AML-193 (cell line): ENCODE data around the gene SMG9.

Experiments used
- DNase-seq, 2 experiments: peaks; one replicate each; lab custom pipeline; 2025; lab: John Stamatoyannopoulos, UW

Gene SMG9

DNA sequence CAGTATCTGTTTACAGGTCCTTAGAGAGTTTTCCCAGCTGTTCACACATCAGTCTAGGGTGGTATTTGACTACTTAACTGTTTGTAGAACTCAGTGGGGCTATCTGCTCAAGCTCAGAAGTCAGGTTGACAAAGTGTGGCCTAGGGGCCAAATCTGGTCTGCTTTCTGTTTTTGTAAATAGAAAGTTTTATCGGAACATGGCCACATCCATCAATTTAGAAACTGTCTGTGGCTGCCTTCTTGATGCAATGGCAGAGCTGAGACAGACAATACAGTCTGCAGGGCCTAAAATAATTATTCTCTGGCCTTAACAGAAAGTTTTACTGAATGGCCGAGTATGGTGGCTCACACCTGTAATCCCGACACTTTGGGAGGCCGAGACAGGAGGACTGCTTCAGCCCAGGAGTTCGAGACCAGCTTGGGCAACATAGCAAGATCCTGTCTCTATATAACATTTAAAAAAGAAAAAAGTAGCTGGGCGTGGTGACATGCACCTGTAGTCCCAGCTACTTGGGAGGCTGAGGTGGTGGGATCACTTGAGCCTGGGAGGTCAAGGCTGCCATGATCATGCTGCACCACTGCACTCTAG lies 2.4 kb downstream of the SMG9 start:
- no peak for DNase-seq

DNA sequence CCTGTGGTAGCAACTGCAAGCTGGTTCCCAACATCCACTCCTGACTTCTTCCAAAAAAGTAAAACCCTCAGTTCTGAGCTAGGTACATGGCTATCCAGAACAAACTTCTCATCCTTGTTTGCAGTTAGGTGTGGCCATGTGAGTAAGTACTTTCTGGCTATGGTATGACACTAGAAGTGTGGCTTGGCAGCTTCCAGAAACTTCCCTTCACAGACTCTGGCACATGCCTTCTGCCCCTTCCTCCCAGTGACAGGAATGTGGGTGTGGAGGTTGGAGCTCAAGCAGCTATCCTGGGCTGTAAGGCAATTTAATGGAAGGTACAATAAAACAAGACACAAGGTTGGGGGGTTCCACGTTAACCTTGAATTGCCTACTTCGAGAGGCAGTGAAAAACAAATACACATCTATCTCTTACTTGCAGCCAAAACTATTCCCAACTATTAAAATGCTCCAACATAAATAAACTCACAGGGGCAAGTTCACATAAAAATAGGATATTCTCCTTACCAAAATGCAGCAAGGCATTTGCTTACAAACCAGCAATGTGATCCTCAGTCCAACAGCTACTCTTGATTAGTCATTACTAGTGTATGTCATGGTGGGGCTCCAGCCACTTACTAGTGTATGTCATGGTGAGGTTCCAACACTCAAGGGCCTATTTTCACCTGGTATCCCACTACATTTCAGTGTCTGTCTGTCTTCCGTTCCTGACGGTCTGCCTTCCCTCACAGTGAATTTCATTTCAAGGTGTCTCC lies 3.1 kb downstream of the SMG9 start:
- no peak for DNase-seq

DNA sequence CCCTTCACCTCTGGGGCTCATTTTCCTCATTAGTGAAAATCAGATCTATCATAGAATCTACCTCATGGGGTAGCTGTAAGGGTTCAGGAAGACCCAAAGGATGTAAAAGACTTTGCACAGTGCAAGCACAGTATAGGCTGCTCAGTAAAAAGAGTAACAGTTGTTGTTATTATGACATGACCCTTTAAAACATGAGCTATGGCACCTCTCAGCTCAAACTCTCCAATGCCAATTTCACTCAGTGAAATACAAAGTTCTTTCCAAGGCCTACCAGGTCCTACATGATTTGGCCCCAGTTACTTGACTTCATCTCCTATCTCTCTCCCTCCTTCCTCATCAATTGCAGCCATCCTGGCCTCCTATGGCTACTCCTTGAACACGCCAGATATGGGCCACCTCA lies 4.9 kb downstream of the SMG9 start:
- no peak for DNase-seq

DNA sequence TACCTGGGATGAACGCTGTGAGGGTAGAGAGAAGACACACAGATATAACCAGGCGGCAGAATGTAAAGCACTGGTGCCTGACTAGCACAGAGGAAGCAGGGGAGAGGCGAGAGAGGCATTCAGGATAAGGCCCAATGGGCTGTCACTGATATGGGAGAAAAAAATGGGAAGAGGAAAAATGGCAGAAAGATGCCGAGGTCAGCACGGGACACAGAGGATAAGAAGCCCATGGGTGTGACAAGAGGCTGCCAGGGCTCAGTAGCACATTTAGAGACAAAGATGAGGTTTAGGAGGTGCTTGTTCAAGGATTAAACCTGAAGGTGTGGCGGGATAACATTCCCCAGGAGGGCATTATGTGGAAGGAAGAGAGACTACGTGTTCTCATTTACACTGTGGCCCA lies 5.6 kb downstream of the SMG9 start:
- no peak for DNase-seq

DNA sequence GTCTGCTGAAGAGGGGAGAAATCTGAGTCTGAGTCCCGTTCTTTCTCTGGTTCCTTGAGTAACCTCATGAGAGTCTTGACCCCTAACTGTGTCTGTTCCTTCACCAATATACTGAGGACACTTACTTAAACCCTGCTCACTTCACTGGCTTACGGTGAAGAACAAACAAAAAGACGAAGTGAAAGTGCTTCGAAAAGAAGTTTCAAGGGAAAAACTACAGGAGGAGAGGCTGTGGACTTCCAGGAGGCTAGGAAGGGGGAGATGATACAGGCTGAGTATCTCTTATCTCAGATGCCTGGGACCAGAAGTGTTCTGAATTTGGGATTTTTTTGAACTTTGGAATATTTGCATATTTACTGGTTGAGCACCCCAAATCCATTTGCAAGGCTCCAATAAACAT lies 6.1 kb downstream of the SMG9 start:
- no peak for DNase-seq

DNA sequence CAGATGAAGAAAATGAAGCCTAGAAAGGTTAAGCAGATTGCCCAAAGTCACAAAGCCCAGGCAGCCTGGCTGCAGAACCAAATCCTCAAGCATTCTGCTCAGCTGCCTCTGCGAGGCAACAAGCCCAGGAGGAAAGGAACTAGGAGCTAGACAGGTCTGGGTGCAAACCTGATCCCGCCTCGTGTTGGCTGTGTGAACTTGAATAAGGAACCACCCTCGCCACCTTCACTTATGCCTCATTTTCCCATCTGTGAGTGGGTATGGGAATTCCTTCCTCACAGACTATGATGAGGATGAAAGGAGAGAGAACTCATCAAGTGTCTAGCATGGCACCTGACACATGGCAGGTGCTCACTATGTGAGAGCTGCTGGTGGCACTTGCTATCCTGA lies 6.6 kb downstream of the SMG9 start:
- DNase-seq, result no peak

DNA sequence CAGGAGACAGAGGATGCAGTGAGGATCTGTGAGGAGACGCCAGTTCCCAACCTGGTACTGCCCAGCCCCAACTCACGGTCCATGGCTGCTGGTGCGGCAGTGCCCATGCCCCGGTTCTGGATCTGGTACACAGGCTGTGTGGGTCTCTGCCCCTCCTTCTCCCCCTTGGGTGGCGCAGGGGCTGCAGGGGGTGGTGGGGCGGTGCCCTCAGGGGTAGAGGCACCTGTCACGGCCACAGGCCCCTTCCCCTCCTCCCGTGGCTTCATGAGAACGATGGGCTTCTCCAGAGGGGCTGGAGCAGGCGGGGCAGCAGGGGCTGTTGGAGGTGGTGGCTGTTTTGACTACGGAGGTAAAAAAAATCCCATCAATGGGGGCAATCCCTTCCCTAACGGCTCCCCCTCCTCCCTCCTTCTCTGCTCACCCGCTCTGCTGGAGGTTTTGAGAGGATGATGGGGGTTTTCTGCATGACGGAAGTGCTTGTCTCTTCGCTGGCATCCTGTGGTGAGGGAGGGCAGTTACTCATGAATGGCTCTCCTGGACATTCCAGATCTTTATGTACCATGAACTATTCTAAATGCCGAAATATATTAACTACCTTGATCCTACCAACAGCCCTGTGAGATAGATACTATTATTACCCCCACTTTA lies 7.1 kb downstream of the SMG9 start:
- DNase-seq, result no peak

DNA sequence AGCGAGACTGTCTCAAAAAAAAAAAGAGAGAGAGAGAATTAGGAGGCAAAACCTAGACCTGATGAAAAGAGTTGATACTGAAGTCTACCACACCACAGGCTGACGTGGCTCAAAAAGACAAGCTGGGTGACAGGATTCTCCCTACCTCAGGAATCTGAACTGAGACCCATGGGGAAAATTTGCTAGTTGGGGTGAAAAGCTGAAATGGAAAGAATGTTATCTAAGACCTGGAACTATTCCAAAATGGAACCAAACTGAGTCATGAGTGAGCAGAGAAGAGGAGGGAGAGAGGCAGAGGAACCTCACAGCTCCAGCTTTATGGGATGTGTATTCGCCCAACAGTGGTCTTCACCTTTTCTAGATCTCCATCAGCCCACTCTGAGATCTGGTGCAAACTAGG lies 11.7 kb downstream of the SMG9 start:
- no peak for DNase-seq

DNA sequence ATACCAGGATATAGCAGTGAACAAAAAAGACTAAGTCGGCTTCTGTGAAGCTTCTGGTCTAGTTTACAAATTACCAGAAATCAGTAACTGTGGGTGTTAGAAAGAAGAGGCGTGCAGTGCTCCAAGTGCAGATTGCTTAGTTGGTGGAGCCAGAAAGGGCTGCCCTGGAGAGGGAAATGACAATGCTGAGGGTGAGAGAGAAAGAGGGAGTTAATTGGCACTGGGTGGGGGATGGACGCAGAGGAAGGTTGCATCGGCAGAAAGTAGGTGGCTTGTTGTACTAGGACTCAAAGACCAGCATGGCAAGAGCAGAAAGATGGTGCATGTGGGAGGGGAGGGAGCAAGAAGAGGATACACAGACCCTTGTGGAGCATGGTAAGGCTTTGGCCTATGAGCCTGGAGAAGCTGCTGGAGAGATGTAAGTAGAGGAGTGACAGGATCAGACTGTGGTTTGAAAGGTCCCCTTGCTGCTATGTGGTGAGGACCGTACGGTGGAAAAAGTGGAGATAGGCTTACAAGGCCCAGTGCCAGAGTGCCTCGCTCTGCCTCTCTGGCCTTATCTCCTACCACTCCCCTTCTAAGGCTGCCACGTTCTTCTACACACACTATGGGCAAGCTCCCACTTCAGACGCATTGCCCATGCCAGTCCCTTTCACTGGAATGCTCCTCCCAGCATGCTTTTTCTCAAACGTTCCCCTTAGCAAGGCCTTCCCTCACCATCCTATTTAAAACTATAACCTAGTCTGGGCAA lies 13.5 kb downstream of the SMG9 start:
- DNase-seq, result no peak

DNA sequence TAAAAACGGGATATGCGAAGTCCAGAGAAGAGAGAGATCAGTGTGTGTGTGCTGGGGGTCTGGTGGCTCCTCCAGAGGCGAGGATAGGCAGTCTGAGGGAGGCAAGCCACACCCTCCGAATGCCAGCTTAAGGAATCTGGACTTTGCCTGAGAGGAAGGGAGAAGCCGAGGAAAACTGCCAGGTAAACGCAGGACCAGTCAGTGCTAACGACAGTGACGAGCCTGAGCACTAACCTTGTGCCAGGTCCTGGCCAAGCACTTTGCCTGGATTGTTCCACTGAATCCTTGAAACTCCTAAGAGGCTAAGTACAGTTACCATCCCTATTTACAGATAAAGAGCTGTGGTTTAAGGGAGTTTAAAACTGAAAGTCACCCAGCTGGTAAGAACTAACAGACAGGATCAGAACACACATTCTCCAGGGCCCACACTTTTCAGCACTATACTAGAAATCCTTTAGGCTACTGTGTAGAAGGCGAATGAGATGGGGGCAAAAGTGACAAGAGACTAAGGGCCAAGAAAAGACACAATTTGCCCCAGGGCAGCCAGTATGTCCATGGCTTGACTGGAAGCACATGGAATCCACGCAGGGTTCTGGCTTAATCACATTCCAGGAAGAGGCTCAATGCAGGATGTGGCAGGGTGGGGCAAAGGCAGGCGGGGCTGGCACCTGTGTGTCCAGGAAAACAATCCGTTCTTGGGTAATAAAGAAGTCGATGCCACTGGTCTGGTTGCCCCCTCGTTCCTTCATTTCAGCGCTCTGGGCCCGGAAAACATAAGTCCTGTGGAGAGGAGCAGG lies 15.1 kb downstream of the SMG9 start:
- DNase-seq, result no peak

DNA sequence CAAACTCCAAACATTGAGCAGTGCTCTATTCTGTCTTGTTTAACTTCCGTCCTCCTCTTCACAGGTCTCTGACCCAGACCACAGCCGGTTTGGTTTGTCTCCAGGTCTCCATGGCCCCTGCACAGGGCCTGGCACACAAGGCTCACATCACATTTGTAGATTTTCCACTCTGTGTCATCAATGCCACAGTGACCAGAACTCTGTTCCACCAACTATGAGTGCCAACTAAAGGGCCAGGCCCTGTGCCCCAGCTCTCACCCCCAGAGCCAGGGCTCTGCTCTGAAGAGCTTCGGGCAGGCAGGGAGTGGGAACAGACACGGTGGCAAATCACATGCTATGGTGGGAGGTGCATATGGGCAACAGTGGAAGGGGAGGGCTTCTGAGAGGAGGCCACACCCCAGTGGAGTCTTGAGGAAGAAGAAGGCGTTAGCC lies 16.0 kb downstream of the SMG9 start:
- no peak for DNase-seq

DNA sequence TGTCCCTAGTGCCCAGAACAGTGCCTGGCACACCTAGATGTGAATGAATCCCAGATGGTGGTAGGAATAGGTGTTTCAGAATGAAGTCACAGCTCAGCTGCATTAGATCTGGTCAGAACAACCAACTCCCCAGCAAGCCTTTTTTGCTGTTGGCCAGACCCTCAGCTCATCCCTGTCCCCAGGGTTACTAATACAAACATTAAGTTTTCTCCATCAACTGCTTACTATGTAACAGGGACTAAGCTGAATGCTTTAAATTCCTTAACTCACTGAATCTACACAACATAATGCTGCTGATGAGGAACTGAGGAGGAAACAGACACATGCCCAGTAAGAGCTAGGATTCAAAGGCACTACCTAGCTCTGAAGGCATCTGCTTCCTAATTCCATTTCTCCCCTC lies 18.8 kb downstream of the SMG9 start:
- no peak for DNase-seq

DNA sequence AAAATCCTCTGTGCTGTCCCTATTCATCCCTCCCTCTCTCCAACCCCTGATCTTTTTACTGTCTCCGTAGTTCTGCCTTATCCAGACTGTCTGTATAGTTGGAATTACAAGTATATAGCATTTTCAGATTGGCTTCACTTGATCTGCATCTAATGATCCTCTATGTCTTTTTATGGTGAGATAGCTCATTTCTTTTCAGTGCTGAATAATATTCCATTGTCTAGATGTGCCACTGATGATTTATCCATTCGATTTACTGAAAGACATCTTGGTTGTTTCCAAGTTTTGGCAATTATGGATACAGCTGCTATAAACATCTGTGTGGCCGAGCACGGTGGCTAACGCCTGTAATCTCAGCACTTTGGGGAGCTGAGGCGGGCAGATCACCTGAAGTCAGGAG lies 19.7 kb downstream of the SMG9 start:
- no peak for DNase-seq

DNA sequence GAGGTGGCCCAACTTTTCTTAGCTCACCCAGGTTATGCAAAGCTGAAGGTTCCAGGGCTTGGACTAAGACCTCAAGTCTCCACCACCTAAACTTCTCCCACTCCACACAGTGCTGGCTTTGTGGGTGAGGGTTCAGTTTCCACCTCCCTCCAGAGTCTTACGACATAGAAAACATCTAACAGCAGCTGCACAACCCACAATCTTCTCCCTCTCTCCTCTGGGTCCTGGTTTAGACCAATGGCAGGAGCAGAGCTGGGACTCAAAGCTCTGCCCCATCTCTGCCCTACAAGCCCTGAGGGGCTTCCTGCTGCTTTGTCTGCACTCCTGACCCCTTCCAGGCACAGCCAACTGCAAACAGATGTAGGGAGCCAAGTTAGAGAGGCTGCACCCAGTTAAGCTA lies 22.9 kb downstream of the SMG9 start:
- peak; percentile 34 to 45 for DNase-seq

DNA sequence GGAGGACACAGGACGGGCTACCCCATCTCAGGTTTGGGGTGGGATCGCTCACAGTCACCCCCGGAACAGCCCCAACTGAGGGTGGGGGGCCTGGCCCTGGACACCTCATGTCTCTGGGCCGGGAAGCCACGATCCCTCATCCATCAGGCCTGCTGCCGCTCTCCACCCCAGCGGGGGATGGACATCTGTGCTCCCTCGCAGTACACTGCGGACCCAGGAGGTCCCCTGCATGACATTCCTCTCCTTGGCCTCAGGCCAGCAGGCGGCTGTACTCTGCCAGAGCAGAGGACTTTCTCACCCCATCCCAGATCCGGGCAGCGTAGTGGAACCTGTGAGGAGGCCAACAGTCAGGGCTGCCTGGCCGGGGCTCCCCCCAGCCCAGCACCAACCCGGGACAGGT lies 23.4 kb downstream of the SMG9 start:
- DNase-seq, result no peak

DNA sequence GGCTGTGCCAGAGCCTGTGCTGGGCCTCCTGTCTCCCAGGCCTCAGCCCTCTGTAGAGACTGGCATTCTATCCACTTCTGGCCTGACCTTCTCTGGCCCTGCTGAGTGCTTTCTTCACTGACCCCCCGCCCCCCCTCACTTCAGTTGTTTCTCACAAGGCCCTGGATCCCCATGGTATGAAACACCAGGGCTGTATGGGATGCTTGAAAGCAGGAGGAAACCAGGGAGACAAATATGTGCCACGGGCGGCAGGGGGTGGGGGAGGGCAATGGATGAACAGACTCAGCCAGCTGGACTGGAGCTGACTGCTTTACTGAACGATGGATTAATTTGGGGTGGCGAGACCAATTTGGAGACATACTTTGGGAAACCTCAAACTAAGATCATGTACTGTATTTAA lies 24.8 kb downstream of the SMG9 start:
- no peak for DNase-seq

DNA sequence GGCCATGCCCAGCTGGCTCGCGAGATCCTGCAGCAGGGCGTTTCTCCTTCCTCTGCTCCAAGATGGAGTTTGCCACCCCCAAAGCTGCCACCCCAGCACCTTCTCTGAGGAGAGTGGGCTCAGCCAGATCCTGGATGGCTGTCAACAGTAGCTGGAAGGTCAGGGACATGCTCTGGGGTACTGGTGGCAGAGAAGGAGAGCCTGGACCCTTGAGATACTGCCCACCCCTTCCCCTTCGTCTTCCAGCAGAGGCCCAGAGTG lies 27.2 kb downstream of the SMG9 start:
- DNase-seq, result no peak

DNA sequence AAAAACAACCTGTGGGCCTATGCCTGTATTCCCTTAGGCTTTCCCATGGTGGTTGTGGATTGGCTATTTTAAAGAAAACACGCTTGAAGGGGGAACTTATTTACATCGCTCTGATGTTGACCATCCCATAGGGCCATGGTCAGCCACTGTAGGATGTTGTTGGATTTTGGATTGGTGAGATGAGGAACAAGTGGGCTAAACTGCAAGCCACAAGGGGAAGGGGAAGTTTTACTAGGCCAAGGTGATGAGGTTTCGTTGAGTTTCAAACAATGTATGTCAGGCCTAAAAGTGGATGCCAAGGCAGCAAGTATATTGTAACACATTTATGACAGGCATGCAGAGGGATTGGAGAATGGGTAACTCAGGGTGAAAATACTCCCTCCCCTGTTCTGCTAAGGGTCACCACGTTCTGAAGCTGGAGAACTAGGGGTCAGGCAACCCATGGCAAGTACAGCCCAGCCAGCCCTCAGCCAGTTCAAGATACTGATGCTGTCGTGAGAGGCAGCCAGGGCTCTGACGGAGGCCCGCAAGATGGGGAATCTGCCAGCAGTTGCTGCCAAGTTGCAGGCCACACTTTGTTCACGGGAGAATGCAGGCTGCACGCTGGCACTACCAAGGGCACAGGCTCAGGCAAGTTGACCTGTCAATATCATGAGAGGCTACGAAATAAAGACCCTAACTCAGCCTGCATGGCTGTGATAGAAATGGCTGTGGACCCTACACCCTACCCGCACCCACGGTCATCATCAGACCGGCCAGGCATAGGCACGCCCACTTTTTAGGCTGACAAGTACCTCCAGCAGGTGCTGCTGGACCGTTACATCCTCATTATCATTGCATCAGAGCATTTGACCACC lies 27.8 kb downstream of the SMG9 start:
- DNase-seq, result no peak

DNA sequence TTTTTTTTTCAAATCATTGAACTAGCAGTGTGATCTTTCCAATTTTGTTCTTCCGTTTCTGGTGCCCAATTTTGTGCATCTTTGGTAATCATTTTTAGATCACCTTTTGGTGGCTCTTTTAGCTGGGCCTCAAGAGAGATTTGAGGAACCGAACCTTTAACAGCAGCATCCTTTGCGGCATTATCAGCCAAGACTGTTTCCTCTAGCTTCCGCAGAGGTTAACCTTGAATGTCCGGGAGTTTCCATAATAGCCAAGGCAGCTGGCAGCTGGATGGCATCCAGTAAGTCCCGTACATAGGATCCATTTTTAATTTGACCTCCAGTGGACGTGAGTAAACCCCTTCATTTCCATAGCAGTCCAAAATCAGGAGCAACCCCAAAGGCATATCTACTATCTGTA lies 29.3 kb downstream of the SMG9 start:
- DNase-seq, result no peak

DNA sequence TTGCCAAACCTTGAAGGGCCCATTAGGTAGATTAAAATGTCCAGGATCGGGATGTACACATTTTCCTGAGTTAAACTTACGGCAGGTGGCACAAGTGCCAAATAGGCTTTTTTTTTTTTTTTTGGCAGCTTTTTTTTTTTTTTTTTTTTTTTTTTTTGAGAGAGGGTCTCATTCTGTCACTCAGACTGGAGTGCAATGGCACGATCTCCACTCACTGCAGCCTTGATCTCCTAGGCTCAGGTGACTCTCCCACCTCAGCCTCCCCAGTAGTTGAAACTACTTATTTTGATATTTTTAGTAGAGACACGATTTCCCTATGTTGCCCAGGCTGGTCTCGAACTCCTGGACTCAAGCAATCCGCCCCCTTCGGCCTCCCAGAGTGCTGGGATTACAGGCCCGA lies 29.9 kb downstream of the SMG9 start:
- DNase-seq, result no peak

DNA sequence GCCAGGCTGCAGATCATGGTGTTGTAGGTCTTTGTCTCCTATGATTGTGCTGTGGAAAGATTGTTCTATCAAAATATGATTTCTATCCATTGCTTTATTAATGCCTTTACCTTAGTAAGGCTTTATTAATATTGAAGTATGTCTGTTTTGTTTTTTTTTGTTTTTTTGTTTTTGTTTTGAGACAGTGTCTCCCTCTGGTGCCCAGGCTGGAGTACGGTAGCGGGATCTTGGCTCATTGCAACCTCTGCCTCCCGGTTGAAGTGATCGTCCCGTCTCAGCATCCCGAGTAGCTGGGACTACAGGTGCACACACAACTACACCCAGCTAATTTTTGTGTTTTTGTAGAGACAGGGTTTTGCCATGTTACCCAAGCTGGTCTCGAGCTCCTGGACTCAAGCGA lies 31.2 kb downstream of the SMG9 start:
- DNase-seq, result no peak
